ENCODE measurements around the gene GRM8. TPM values are rescaled to one million over a fixed set of nuclear protein-coding genes. Genes with fewer than 3 reads are reported as not detected.

The GRM8 gene
- total RNA-seq, 1 donor from 2014 or later, result 2.2 TPM

GRCh38 chr7:126398285-126398684 is 854.5 kb downstream of the GRM8 start:
- no peak for FAIRE-seq
- H3K9ac ChIP-seq (ENCODE audit: low read length), result no peak overlapping the region

GRCh38 chr7:126394406-126394805 is 858.3 kb downstream of the GRM8 start:
- TF ChIP-seq CTCF (IDR thresholded peaks at IDR 0.05; ENCODE audit: insufficient read depth, low read depth, low read length) (no peak), EZH2 (IDR thresholded peaks at IDR 0.05; ENCODE audit: insufficient read depth, low read length) (no peak)
- H2AFZ ChIP-seq (ENCODE audit: low read depth, low read length), result no peak overlapping the region
- no peak for FAIRE-seq
- no peaks in the 10 kb centered on the region for H4K20me1 ChIP-seq (ENCODE audit: insufficient read depth, low read length)
- H3K27ac ChIP-seq (ENCODE audit: low read depth, low read length), result no peak overlapping the region
- H3K79me2 ChIP-seq (ENCODE audit: insufficient read depth, low read length), result no peaks in the 10 kb centered on the region
- H3K27ac Mint-ChIP-seq (ENCODE audit: unreplicated experiment), result no peak overlapping the region
- H3K36me3 Mint-ChIP-seq (ENCODE audit: low read depth, unreplicated experiment), result no peaks in the 10 kb centered on the region
- DNase-seq (ENCODE audit: low read depth), result no peak
- no peak overlapping the region for H3K9ac ChIP-seq (ENCODE audit: low read length)
- no peak overlapping the region for H3K4me2 ChIP-seq (ENCODE audit: low read length)
- no peaks in the 10 kb centered on the region for H3K27me3 ChIP-seq (ENCODE audit: insufficient read depth, low read length)
- H3K9me3 Mint-ChIP-seq (ENCODE audit: unreplicated experiment), result no peaks in the 10 kb centered on the region
- peaks cover 5% of the 10 kb centered on the region for H3K4me1 Mint-ChIP-seq (ENCODE audit: low read depth, unreplicated experiment)
- H3K4me3 ChIP-seq (ENCODE audit: insufficient read depth, low read depth, low read length), result no peak overlapping the region
- H3K4me3 Mint-ChIP-seq (ENCODE audit: unreplicated experiment), result no peak overlapping the region
- no peaks in the 10 kb centered on the region for H3K9me3 ChIP-seq (ENCODE audit: insufficient read depth, low read depth, low read length)
- no peaks in the 10 kb centered on the region for H3K27me3 Mint-ChIP-seq (ENCODE audit: low read depth, unreplicated experiment)
- H3K4me1 ChIP-seq (ENCODE audit: insufficient read depth, low read length), result no peaks in the 10 kb centered on the region
- no peaks in the 10 kb centered on the region for H3K36me3 ChIP-seq (ENCODE audit: insufficient read depth, low read length)

More at GRCh38 chr7:126398285-126398684, 854.5 kb downstream of the GRM8 start:
- H3K27ac Mint-ChIP-seq (ENCODE audit: unreplicated experiment), result no peak overlapping the region
- Histone ChIP-seq H3K36me3 (ENCODE audit: insufficient read depth, low read length) (no peaks in the 10 kb centered on the region), H3K27ac (ENCODE audit: low read depth, low read length) (no peak overlapping the region), H3K4me2 (ENCODE audit: low read length) (no peak overlapping the region), H3K27me3 (ENCODE audit: insufficient read depth, low read length) (no peaks in the 10 kb centered on the region), H3K9me3 (ENCODE audit: insufficient read depth, low read depth, low read length) (no peaks in the 10 kb centered on the region), H3K79me2 (ENCODE audit: insufficient read depth, low read length) (no peaks in the 10 kb centered on the region), H3K4me1 (ENCODE audit: insufficient read depth, low read length) (no peaks in the 10 kb centered on the region), H3K4me3 (ENCODE audit: insufficient read depth, low read depth, low read length) (no peak overlapping the region), H2AFZ (ENCODE audit: low read depth, low read length) (no peak overlapping the region), H4K20me1 (ENCODE audit: insufficient read depth, low read length) (no peaks in the 10 kb centered on the region)
- peaks cover 5% of the 10 kb centered on the region for H3K4me1 Mint-ChIP-seq (ENCODE audit: low read depth, unreplicated experiment)
- no peaks in the 10 kb centered on the region for H3K36me3 Mint-ChIP-seq (ENCODE audit: low read depth, unreplicated experiment)
- no peaks in the 10 kb centered on the region for H3K27me3 Mint-ChIP-seq (ENCODE audit: low read depth, unreplicated experiment)
- no peaks in the 10 kb centered on the region for H3K9me3 Mint-ChIP-seq (ENCODE audit: unreplicated experiment)
- no peak for TF ChIP-seq EZH2 (IDR thresholded peaks at IDR 0.05; ENCODE audit: insufficient read depth, low read length)
- TF ChIP-seq CTCF (IDR thresholded peaks at IDR 0.05; ENCODE audit: insufficient read depth, low read depth, low read length), result no peak
- no peak for DNase-seq (ENCODE audit: low read depth)
- H3K4me3 Mint-ChIP-seq (ENCODE audit: unreplicated experiment), result no peak overlapping the region

Small RNAs within 50 kb of the gene (microRNA-seq; reads per million reads assigned to microRNA genes)
- gene MIR592, result 8.5 reads per million, percentile 31 among the genes with 10 or more reads in this experiment

Other genes starting within 250 kb of the GRM8 start
- gene ZNF800, start 139.8 kb upstream of the GRM8 start, total RNA-seq, result 27.9 and 29.4 TPM in 2 replicates

Data from astrocyte (in vitro differentiated cells and primary cell).